Muscle of leg (tissue), 11 donors: Measurements from ENCODE around the gene PRKCA. TPM values are rescaled to one million over a fixed set of nuclear protein-coding genes. Genes with fewer than 3 reads are reported as not detected.
A peak's percentile ranks its signal among the peaks of the same experiment; 100 is the strongest.

Experiments
- DNase-seq: peaks from one replicate; pipeline ENCODE4 v3.0.0; 2013
- H3K27ac ChIP-seq: one replicate; pipeline ENCODE4 v1.5.1; 2013; ENCODE audit warnings: mild to moderate bottlenecking, low read length, control low read depth
- H3K27me3 ChIP-seq: one replicate; pipeline ENCODE4 v1.6.1; 2013; ENCODE audit warnings: low read length; ENCODE audit not compliant: control insufficient read depth, insufficient read depth
- H3K36me3 ChIP-seq: one replicate; pipeline ENCODE4 v1.6.1; 2013; ENCODE audit warnings: low read length; ENCODE audit not compliant: control insufficient read depth, insufficient read depth
- H3K4me1 ChIP-seq: one replicate; pipeline ENCODE4 v1.6.1; 2013; ENCODE audit warnings: low read length; ENCODE audit not compliant: control insufficient read depth, insufficient read depth
- H3K4me3 ChIP-seq: one replicate; pipeline ENCODE4 v1.5.1; 2013; ENCODE audit warnings: low read length, control low read depth
- H3K9me3 ChIP-seq: replicated peaks from 2 replicates; pipeline ENCODE4 v1.6.1; 2013; ENCODE audit warnings: low read depth, low read length; ENCODE audit not compliant: control insufficient read depth
- WGBS: methylation state at CpG from one replicate; pipeline ENCODE4 v1.1.5; 2013; ENCODE audit warnings: missing lambda C conversion rate; ENCODE audit not compliant: insufficient coverage; 5-methylcytosine and 5-hydroxymethylcytosine counted together
- polyA plus RNA-seq, 8 donors: library from polyadenylated mRNA; unstranded; fragments of 120-200 nt; gene quantifications; one replicate each; pipeline versions ENCODE4 v1.2.1 to v1.2.3, GENCODE V29; 2013; ENCODE audit warnings: inconsistent platforms in 1 of 8, low replicate concordance in 1 of 8; ENCODE audit not compliant: insufficient read length in 8 of 8, insufficient read depth in 1 of 8
- total RNA-seq: library from RNA; stranded (reverse); fragments of 120-200 nt; gene quantifications from one replicate; pipeline ENCODE4 v1.2.4, GENCODE V29; 2013

The PRKCA gene
- total and polyA plus RNA-seq, 9 donors: 2.3 to 6.5 (median 3.5) TPM

DNA sequence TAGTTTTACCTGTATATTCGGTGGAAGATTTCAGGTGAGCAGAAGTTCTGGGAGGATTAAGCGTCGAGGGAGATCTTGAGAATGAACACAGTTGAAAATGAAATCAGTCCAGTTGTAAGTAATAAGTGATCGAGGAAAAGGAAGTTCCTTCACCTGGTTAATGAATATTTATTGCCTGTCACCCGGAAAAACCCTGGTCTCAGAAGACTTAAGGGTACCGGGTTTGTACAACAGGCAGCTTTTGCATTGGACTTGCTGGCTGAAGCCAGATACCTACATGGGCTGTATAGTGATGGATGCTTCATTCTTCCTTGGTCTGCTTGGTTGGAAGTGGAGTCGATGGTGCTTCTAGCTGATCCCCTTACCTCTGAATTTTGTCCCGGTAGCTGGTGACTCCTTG is 72.7 kb downstream of the PRKCA start:
- 50% methylated on average over 4 of the region's 8 CpGs for WGBS
- no peak overlapping the region for H3K4me3 ChIP-seq
- H3K27ac ChIP-seq: no peak overlapping the region
- H3K36me3 ChIP-seq: no peaks in the 10 kb centered on the region
- no peaks in the 10 kb centered on the region for H3K9me3 ChIP-seq
- no peak for DNase-seq
- peaks cover 5% of the 10 kb centered on the region for H3K27me3 ChIP-seq
- no peaks in the 10 kb centered on the region for H3K4me1 ChIP-seq

DNA sequence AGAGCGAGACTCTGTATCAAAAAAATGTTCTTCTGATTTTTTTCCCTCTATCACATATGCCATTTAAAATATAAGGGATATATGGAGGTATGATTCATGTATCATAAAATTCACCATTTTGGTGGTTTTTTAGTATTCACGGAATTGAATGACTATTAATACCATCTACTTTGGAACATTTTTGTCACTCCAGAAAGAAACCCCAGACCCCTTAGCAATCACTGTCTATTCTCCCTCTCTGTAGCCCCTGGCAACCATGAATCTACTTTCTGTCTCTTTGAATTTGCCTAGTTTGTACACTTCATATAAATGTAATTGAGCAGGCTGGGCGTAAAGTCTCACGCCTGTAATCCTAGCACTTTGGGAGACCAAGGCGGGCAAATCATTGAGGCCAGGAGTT is 75.9 kb downstream of the PRKCA start:
- no peak for DNase-seq
- WGBS: no CpG with 5 or more reads among the region's 5 CpGs
- no peaks in the 10 kb centered on the region for H3K4me1 ChIP-seq

DNA sequence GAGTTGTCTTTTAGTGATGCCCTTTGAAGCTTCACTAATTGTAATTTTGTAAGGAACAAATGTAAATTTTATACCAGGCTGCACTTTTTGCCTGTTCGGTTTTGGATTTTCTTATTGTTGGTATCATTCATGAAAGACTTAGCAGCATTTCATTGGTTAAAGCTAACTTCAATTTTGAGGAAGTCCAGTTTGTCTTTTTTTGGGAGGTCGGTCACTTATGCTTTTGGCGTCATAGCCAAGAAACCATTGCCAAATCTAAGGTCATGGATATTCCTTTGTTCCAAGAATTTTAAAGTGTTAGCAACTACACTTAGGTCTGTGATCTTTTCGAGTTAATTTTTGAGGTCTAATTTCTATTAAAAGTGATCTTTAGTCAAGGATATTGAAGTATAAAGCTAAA is 77.1 kb downstream of the PRKCA start:
- WGBS: no CpG with 5 or more reads among the region's 4 CpGs
- Histone ChIP-seq H3K4me3 (no peak overlapping the region), H3K27ac (no peak overlapping the region), H3K27me3 (no peaks in the 10 kb centered on the region), H3K36me3 (no peaks in the 10 kb centered on the region), H3K4me1 (no peaks in the 10 kb centered on the region), H3K9me3 (no peaks in the 10 kb centered on the region)
- DNase-seq: peak; percentile 40

More for the DNA sequence above, 75.9 kb downstream of the PRKCA start:
- Histone ChIP-seq H3K27ac (no peak overlapping the region), H3K27me3 (peaks cover 5% of the 10 kb centered on the region), H3K9me3 (no peaks in the 10 kb centered on the region), H3K4me3 (no peak overlapping the region), H3K36me3 (no peaks in the 10 kb centered on the region)

DNA sequence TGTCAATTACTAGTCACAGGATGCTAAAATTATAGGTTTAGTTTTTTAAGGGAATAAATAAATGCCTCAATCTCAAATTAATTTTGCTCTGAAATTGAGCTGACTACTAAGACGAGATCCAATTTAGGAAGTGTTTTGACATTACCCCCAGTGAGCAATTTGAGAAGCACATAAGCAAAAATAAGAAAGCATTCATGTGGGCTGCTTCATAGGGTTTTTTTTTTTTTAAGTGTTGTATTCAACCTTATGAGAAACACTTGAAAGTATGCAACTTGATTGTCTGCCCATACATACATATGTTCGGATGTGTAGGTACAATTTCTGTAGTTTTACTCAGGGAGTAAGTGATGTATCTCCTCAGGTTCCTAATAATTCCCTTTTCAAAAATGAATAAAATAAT is 77.6 kb downstream of the PRKCA start:
- Histone ChIP-seq H3K36me3 (no peaks in the 10 kb centered on the region), H3K4me3 (no peak overlapping the region), H3K4me1 (no peaks in the 10 kb centered on the region), H3K9me3 (no peaks in the 10 kb centered on the region), H3K27me3 (no peaks in the 10 kb centered on the region), H3K27ac (no peak overlapping the region)
- WGBS: no CpG with 5 or more reads among the region's 2 CpGs
- DNase-seq: no peak

DNA sequence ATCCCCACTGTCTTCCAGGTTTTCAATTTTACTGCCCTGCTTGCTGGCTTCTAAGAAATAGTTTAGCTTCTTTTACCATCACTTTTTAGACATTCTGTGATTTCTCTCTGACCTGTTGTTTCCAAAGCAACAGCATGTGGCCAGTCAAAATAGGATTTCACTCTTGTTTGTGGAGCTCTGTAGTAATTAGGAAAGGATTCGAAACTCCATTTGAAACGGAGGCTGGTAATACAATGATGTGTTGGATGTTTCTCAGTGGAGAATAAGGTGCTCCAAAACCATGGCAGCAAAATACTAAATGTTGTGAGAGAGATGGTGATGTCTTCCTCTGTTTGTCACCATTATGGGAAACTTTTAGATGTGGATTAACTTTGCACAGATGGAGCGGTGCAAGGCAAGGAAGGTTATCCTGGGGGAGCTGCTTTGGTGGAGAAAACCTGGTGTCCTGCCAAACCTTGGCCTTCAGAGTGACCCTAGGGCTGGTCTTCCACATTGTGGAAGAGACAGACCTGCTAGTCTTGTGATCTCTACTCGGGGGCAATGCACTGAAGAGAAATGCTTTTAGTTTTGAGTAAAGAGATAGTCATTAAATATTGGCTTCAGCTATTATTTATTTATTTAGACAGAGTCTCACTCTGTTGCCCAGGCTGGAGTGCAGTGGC is 79.4 kb downstream of the PRKCA start:
- no peak overlapping the region for H3K4me3 ChIP-seq
- no peaks in the 10 kb centered on the region for H3K4me1 ChIP-seq
- no peak for DNase-seq
- no peaks in the 10 kb centered on the region for H3K27me3 ChIP-seq
- no peaks in the 10 kb centered on the region for H3K36me3 ChIP-seq
- WGBS: 82% methylated on average over 3 of the region's 4 CpGs
- no peaks in the 10 kb centered on the region for H3K9me3 ChIP-seq
- no peak overlapping the region for H3K27ac ChIP-seq

DNA sequence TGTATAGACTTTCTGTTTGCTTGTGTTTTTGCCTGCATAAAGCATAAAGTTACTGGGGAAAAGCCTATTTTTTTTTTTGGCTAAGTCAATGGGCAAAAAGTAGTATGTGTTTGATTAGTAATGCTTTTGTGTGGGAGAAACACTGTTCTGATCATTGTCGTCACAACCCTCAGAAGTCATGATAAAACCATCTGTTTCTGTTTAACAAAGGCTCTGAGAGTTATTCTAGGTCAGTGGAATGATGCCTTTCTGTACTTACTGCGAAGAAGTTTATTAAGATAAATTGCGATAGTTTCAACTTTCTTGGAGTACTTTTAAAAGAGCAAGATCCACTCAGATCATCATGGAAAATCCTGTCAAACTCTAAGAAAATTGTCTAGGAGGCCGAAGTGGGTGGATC is 80.9 kb downstream of the PRKCA start:
- Histone ChIP-seq H3K36me3 (no peaks in the 10 kb centered on the region), H3K4me3 (no peak overlapping the region), H3K27me3 (no peaks in the 10 kb centered on the region), H3K4me1 (no peaks in the 10 kb centered on the region), H3K27ac (no peak overlapping the region), H3K9me3 (no peaks in the 10 kb centered on the region)
- peak; percentile 84 for DNase-seq
- whole genome bisulfite sequencing: no CpG with 5 or more reads among the region's 4 CpGs

DNA sequence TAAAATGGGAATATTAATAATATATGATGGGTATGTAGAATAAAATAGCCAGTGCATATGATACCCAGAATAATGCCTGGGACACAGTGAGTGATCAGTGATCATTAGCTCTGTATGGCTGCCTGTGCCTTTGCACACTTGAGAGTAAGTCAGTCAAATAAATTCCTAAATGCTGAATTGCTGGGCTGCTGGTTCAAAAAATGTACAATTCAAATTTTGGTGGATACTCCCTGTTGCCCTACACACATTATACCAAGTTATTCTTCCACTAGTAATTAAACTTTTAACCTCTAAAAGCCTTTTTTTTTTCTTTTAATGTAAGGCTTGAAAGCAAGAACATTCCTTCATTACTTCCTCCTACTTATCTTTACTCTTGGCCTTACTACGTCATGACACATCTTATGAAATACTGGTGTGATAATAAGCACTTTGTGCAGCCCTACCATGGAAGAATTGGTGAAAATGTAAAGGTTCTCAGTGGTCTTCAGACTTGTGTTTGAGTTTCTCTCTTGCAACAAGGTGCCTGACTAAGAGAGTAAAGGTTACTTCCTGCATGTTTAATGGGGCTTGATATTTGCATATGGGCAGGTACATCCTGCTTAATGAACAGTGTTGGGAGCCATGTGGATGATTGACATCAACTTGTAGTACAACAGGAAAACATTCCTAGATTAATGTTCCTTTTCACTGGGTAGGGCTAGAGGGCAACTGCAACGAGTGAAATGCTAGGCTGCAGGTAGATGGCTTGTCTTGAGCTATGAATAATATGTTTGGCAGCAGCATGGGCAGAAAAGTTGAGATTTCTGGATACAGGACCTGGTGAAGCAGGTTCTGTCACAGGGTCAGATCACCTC is 84.3 kb downstream of the PRKCA start:
- Histone ChIP-seq H3K4me3 (no peak overlapping the region), H3K9me3 (no peaks in the 10 kb centered on the region), H3K27ac (no peak overlapping the region), H3K36me3 (no peaks in the 10 kb centered on the region), H3K4me1 (no peaks in the 10 kb centered on the region), H3K27me3 (no peaks in the 10 kb centered on the region)
- WGBS: 0% methylated on average over 1 of the region's 2 CpGs
- DNase-seq: no peak

DNA sequence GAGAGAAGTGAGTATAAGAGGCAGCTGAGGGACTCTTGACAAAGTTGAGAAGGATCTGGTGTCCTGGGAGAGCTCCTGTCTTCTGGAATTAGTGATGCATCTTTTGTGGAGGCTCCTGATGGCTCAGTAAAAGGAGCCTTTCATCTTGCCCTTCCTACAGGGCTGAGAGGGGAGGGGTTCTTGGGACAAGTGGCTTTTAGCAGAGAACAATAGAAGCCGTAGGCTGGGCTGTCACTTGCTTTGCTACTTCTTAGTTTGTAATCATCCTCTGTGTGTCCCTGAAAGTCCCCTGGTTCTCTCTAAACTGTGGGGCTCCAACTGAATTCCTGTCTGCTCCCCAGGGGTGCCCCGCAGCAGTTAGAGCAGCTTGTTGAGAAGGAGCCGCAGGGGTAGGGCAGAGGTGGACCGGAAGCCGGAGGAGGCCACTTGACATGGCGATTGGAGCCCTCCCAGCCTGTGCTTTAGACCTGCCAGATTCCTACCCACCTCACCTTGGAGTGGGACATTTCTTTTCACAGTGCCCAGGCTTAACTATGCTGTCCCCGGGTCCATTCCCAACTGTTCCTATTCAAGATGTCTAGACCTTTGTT is 85.1 kb downstream of the PRKCA start:
- DNase-seq: no peak
- Histone ChIP-seq H3K4me1 (no peaks in the 10 kb centered on the region), H3K27me3 (no peaks in the 10 kb centered on the region), H3K9me3 (no peaks in the 10 kb centered on the region), H3K4me3 (no peak overlapping the region), H3K36me3 (no peaks in the 10 kb centered on the region), H3K27ac (no peak overlapping the region)
- WGBS: 50% methylated on average over 2 of the region's 7 CpGs

DNA sequence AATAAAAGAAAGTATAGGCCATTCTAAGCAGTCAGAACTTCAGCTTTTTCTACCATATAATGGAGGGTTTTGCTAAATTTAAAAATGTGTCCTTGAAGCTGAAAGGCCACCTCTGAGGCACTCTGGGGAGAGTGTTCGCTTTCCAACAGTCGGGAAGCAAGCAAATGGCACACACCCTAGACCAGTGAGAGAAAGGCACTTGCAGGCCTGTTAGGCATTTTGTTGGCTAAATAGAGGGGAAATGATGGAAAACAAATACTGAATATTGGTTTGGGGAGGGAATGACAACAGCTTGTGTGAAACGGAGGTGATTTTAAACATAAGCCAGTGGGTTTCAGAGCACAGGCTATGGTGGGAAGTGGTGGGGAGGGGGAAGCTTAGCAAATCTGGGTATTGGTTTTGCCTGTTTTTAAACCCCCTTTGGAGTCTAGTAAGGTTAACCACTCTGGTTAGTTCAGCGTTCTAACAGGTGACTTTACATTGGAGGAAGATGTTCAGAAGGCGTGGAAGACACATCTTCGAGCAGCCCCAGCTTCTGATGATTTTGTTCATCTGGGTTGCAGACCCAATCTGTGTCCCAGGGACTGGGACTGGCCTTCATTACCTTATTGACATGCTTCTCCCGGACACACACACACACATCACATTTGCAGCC is 90.5 kb downstream of the PRKCA start:
- WGBS: 72% methylated on average over 6 of the region's 7 CpGs
- no peak for DNase-seq
- H3K27ac ChIP-seq: no peak overlapping the region
- H3K36me3 ChIP-seq: no peaks in the 10 kb centered on the region
- H3K4me3 ChIP-seq: no peak overlapping the region
- no peaks in the 10 kb centered on the region for H3K9me3 ChIP-seq
- H3K4me1 ChIP-seq: no peaks in the 10 kb centered on the region
- no peaks in the 10 kb centered on the region for H3K27me3 ChIP-seq

DNA sequence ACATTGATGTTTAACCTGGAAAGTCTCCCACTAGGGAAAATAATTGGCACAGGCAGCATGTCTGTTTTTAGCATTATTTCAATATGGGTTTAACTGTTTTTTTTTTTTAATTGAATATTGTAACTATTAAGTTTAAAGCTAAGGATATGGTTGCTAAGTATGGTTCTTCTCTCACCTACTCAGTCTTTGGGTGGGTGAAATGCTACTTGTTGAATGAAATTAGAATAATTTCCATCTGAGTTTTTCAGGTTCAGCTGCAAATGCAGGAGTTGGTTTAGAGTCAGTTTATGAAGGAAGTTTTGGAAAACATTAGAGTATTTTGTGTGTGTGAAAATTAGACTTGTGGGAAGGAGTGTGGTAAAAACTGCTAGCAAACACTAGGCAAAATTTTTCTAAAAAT is 93.5 kb downstream of the PRKCA start:
- H3K36me3 ChIP-seq: no peaks in the 10 kb centered on the region
- DNase-seq: no peak

More for the DNA sequence above, 93.5 kb downstream of the PRKCA start:
- Histone ChIP-seq H3K27ac (no peak overlapping the region), H3K9me3 (no peaks in the 10 kb centered on the region), H3K4me1 (no peaks in the 10 kb centered on the region), H3K4me3 (no peak overlapping the region), H3K27me3 (no peaks in the 10 kb centered on the region)
